HT1080 (cell line): ENCODE measurements around the gene SREBF2. TPM values are rescaled to one million over a fixed set of nuclear protein-coding genes. Genes with fewer than 3 reads are reported as not detected.
"Not testable (repeated sequence)": the region's sequence is repeated elsewhere in the genome, so short reads cannot be mapped to it uniquely, and the experiment has no call there.

Experiments
- DNase-seq: peaks from one replicate; pipeline ENCODE4 v3.0.0-alpha.2; 2015; ENCODE audit warnings: low read depth
- small RNA-seq: library from RNA; depleted of rRNA; stranded (forward); fragments of <200 nt; gene quantifications from one replicate; pipeline ENCODE3, GENCODE V24; 2014
- total RNA-seq: library from RNA; depleted of rRNA; stranded (reverse); fragments of >200 nt; shearing (Covaris generic); gene quantifications from 2 replicates; pipeline ENCODE4 v1.2.3, GENCODE V29; 2014; rRNA removed

Gene SREBF2
- total RNA-seq, 1 experiment from 2014 or later = 75.9 TPM

GRCh38 chr22:41939981-41940831 is 107.3 kb downstream of the SREBF2 start:
- no peak for DNase-seq

GRCh38 chr22:41940832-41941765 is 108.2 kb downstream of the SREBF2 start:
- peak; percentile 85 for DNase-seq

- no peak for DNase-seq
Observed at GRCh38 chr22:41943661-41944209, 110.8 kb downstream of the SREBF2 start.

GRCh38 chr22:41946629-41947423 is 113.9 kb downstream of the SREBF2 start, which contains the start of gene CENPM:
CENPM (minus strand) TSS chr22:41947152; CDS start chr22:41947076, 76 bp downstream.
- DNase-seq = peak; percentile 96

GRCh38 chr22:41947424-41948080 is 114.6 kb downstream of the SREBF2 start:
- DNase-seq = no peak

GRCh38 chr22:41948142-41948541 is 115.2 kb downstream of the SREBF2 start:
- DNase-seq = no peak

GRCh38 chr22:41948928-41949296 is 116.0 kb downstream of the SREBF2 start:
- DNase-seq = not testable (repeated sequence)

GRCh38 chr22:41949297-41949965 is 116.5 kb downstream of the SREBF2 start:
- DNase-seq = no peak

GRCh38 chr22:41951898-41952474 is 119.1 kb downstream of the SREBF2 start, which contains the start of gene SMIM45:
SMIM45 (plus strand) TSS chr22:41952150.
- no peak for DNase-seq

GRCh38 chr22:41952713-41953112 is 119.8 kb downstream of the SREBF2 start:
- DNase-seq = no peak

Small RNA genes lying within 50 kb of the gene (small RNA-seq; reads per million reads assigned to genes)
- 0.11 reads per million for gene MIR33A

Other genes with a start within 250 kb of the SREBF2 start
- gene PMM1, start 243.3 kb upstream of the SREBF2 start, total RNA-seq = 7.2 and 9.1 TPM in 2 replicates
- 71.2 and 102 TPM in 2 replicates for gene DESI1, start 212.1 kb upstream of the SREBF2 start, total RNA-seq
- gene XRCC6, start 211.8 kb upstream of the SREBF2 start, total RNA-seq = 596 and 601 TPM in 2 replicates
- 229 and 305 TPM in 2 replicates for gene SNU13, start 144.2 kb upstream of the SREBF2 start, total RNA-seq
- 1.4 and 2.4 TPM in 2 replicates for gene MEI1, start 133.6 kb upstream of the SREBF2 start, total RNA-seq
- gene CCDC134, start 32.4 kb upstream of the SREBF2 start, total RNA-seq = 6.4 and 9.8 TPM in 2 replicates
- 1.0 and 8.8 TPM in 2 replicates for gene SHISA8, start 82.0 kb downstream of the SREBF2 start, total RNA-seq
- 0.02 and 0.03 TPM in 2 replicates for gene TNFRSF13C, start 93.7 kb downstream of the SREBF2 start, total RNA-seq
- 54.7 and 66.8 TPM in 2 replicates for gene CENPM, start 114.0 kb downstream of the SREBF2 start, total RNA-seq
- gene SEPTIN3, start 136.3 kb downstream of the SREBF2 start, total RNA-seq = not detected in 2 replicates
- gene WBP2NL, start 165.7 kb downstream of the SREBF2 start, total RNA-seq = not detected in 2 replicates
- 5.8 and 7.5 TPM in 2 replicates for gene NAGA, start 237.7 kb downstream of the SREBF2 start, total RNA-seq
- not detected in 2 replicates for gene PHETA2, start 241.1 kb downstream of the SREBF2 start, total RNA-seq
- gene SMDT1, start 246.6 kb downstream of the SREBF2 start, total RNA-seq = 14.1 and 19.4 TPM in 2 replicates